HEK293 (cell line): ENCODE results near the gene TOMM40L.

ENCODE experiments used
- CTCF ChIA-PET: fragments of 350-600 bp; formaldehyde crosslinking; extraction: SDS; loops from one replicate; lab custom pipeline; 2021; ENCODE audit warnings: antibody characterized with exemption; lab: Yijun Ruan, JAX
- POLR2A ChIA-PET: fragments of 300-600 bp; formaldehyde crosslinking; extraction: SDS; loops from one replicate; lab custom pipeline; 2020; ENCODE audit warnings: antibody characterized with exemption, inconsistent platforms; lab: Yijun Ruan, JAX
- H3K27ac ChIP-seq: fragments of 200-500 bp; sonication (Bioruptor generic); 2 replicates; pipeline ENCODE4 v1.5.1; 2014; ENCODE audit warnings: low read depth, low read length, control low read depth, inconsistent platforms; ENCODE audit errors: extremely low read depth
- H3K36me3 ChIP-seq, 2 experiments: fragments of 200-500 bp in 1 of 2; sonication (Bioruptor generic) in 1 of 2; 1 replicate in 1 of 2; 2 replicates in 1 of 2; pipeline ENCODE4 v1.5.1; 2014 to 2017; ENCODE audit warnings: inconsistent platforms in 2 of 2, low read length in 2 of 2; ENCODE audit not compliant: control insufficient read depth in 2 of 2, insufficient read depth in 1 of 2
- H3K4me1 ChIP-seq: fragments of 200-500 bp; sonication (Bioruptor generic); 2 replicates; pipeline ENCODE4 v1.5.1; 2014; ENCODE audit warnings: mild to moderate bottlenecking, low read length, inconsistent platforms; ENCODE audit not compliant: control insufficient read depth, insufficient read depth
- H3K4me3 ChIP-seq: 2 replicates; pipeline ENCODE4 v1.5.1; 2011; ENCODE audit warnings: low read depth, mild to moderate bottlenecking, control low read depth, low read length, moderate library complexity
- H3K9me3 ChIP-seq: fragments of 200-500 bp; sonication (Bioruptor generic); 2 replicates; pipeline ENCODE4 v1.5.1; 2014; ENCODE audit warnings: low read depth, low read length, inconsistent platforms; ENCODE audit not compliant: control insufficient read depth, insufficient read depth
- GLI2 ChIP-seq: fragments of 450-650 bp; formaldehyde crosslinking; IDR thresholded peaks from 2 replicates; pipeline ENCODE4; 2017; ENCODE audit warnings: missing biosample characterization, missing genetic modification characterization, low read depth, borderline replicate concordance
- MYNN ChIP-seq: fragments of 450-650 bp; formaldehyde crosslinking; IDR thresholded peaks from 2 replicates; pipeline ENCODE4 v1.5.1; 2016; ENCODE audit warnings: missing biosample characterization, missing genetic modification characterization, borderline replicate concordance
- SCRT2 ChIP-seq: fragments of 450-650 bp; formaldehyde crosslinking; IDR thresholded peaks from 2 replicates; pipeline ENCODE4 v1.5.1; 2016; ENCODE audit warnings: missing biosample characterization, missing genetic modification characterization
- YY2 ChIP-seq: fragments of 450-650 bp; formaldehyde crosslinking; IDR thresholded peaks from 2 replicates; pipeline ENCODE4 v1.5.1; 2016; ENCODE audit warnings: missing biosample characterization, missing genetic modification characterization
- ZBTB1 ChIP-seq: fragments of 450-650 bp; formaldehyde crosslinking; IDR thresholded peaks from 2 replicates; pipeline ENCODE4 v1.5.1; 2016; ENCODE audit warnings: missing biosample characterization, missing genetic modification characterization
- ZBTB7A ChIP-seq: fragments of 450-650 bp; formaldehyde crosslinking; IDR thresholded peaks from 2 replicates; pipeline ENCODE4 v1.5.1; 2016; ENCODE audit warnings: low read depth, missing biosample characterization, missing genetic modification characterization
- ZFHX2 ChIP-seq: fragments of 450-650 bp; formaldehyde crosslinking; conservative IDR thresholded peaks from 2 replicates; pipeline ENCODE4 v1.5.1; 2016; ENCODE audit warnings: missing biosample characterization, missing genetic modification characterization
- ZNF148 ChIP-seq: fragments of 450-650 bp; formaldehyde crosslinking; IDR thresholded peaks from 2 replicates; pipeline ENCODE4 v1.5.0; 2017; ENCODE audit warnings: missing biosample characterization, missing genetic modification characterization, borderline replicate concordance
- ZNF19 ChIP-seq: fragments of 450-650 bp; formaldehyde crosslinking; IDR thresholded peaks from 2 replicates; pipeline ENCODE4; 2016; ENCODE audit warnings: missing biosample characterization, missing genetic modification characterization, low read depth
- ZNF202 ChIP-seq: fragments of 450-650 bp; formaldehyde crosslinking; IDR thresholded peaks from 2 replicates; pipeline ENCODE4 v1.5.1; 2016; ENCODE audit warnings: missing biosample characterization, missing genetic modification characterization, borderline replicate concordance
- ZNF266 ChIP-seq: fragments of 450-650 bp; formaldehyde crosslinking; IDR thresholded peaks from 2 replicates; pipeline ENCODE4 v1.5.1; 2016; ENCODE audit warnings: missing biosample characterization, missing genetic modification characterization, low read depth
- ZNF404 ChIP-seq: fragments of 450-650 bp; formaldehyde crosslinking; IDR thresholded peaks from 2 replicates; pipeline ENCODE4 v1.5.1; 2017; ENCODE audit warnings: missing biosample characterization, missing genetic modification characterization
- ZNF433 ChIP-seq: fragments of 450-650 bp; formaldehyde crosslinking; IDR thresholded peaks from 2 replicates; pipeline ENCODE4 v1.5.1; 2016; ENCODE audit warnings: missing biosample characterization, missing genetic modification characterization, low read depth
- ZNF488 ChIP-seq: fragments of 450-650 bp; formaldehyde crosslinking; IDR thresholded peaks from 2 replicates; pipeline ENCODE4 v1.5.1; 2016; ENCODE audit warnings: missing biosample characterization, missing genetic modification characterization
- ZNF514 ChIP-seq: fragments of 450-650 bp; formaldehyde crosslinking; IDR thresholded peaks from 2 replicates; pipeline ENCODE4 v1.5.1; 2016; ENCODE audit warnings: missing biosample characterization, missing genetic modification characterization
- ZNF596 ChIP-seq: fragments of 450-650 bp; IDR thresholded peaks from 2 replicates; pipeline ENCODE4 v1.5.0; 2018; ENCODE audit warnings: missing biosample characterization, mild to moderate bottlenecking, missing genetic modification characterization, moderate library complexity
- ZNF600 ChIP-seq: fragments of 450-650 bp; formaldehyde crosslinking; IDR thresholded peaks from 2 replicates; pipeline ENCODE4 v1.5.1; 2016; ENCODE audit warnings: missing biosample characterization, missing genetic modification characterization
- ZNF660 ChIP-seq: fragments of 450-650 bp; IDR thresholded peaks from 2 replicates; pipeline ENCODE4 v1.5.1; 2018; ENCODE audit warnings: missing biosample characterization, mild to moderate bottlenecking, missing genetic modification characterization
- ZNF777 ChIP-seq: fragments of 450-650 bp; formaldehyde crosslinking; IDR thresholded peaks from 2 replicates; pipeline ENCODE4 v1.5.1; 2017; ENCODE audit warnings: missing biosample characterization, missing genetic modification characterization, borderline replicate concordance
- ZSCAN23 ChIP-seq: fragments of 450-650 bp; formaldehyde crosslinking; IDR thresholded peaks from 2 replicates; pipeline ENCODE4 v1.5.1; 2016; ENCODE audit warnings: missing biosample characterization, missing genetic modification characterization
- TF ChIP-seq, protein P1 (sequence below): fragments of 450-650 bp; formaldehyde crosslinking; optimal IDR thresholded peaks from 2 replicates; pipeline ENCODE3; 2016; ENCODE audit warnings: missing biosample characterization, mild to moderate bottlenecking, missing genetic modification characterization
- TF ChIP-seq, protein P2 (sequence below): fragments of 450-650 bp; formaldehyde crosslinking; IDR thresholded peaks from 2 replicates; pipeline ENCODE4 v1.5.1; 2017; ENCODE audit warnings: missing biosample characterization, missing genetic modification characterization
- TF ChIP-seq, protein P3 (sequence below): fragments of 450-650 bp; formaldehyde crosslinking; IDR thresholded peaks from 2 replicates; pipeline ENCODE4 v1.5.1; 2016; ENCODE audit warnings: missing biosample characterization, missing genetic modification characterization

Gene TOMM40L

GRCh38 chr1:161190962-161191521 is 34.8 kb upstream of the TOMM40L start:
- POLR2A ChIA-PET, result interaction anchor here (0.6 to 1.3 kb wide), 5 partner anchors 11 to 199 kb away, joined by 3 to 4 read pairs (median 3); partner anchors contain the start of genes NDUFS2 and PPOX

DNA sequence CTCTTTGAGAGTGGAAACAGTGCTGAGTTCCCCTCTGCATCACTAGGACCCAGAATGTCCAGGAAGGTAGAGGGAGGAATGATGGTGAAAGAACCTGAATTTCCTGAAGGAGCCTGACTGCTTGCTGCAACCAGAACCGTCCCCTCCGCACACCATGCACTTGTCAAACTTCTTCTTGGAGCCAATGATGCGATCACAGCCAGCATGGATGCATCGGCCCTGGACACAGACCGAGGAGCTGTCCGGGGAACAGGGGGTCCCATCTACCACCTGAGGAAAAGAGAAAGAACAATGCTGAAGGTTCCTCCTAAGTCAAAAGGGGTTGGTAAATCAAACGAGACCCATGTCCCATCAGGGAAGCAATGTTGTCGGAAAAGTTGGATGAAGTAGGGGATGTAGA is 33.9 kb upstream of the TOMM40L start:
- no peaks in the 10 kb centered on the region for H3K36me3 ChIP-seq
- no peaks in the 10 kb centered on the region for H3K9me3 ChIP-seq
- H3K27ac ChIP-seq, result no peak overlapping the region
- CTCF ChIA-PET, result interaction anchor here (0.6 to 4.5 kb wide), 33 partner anchors 9 to 655 kb away, joined by 3 to 45 read pairs (median 5); partner anchors contain the start of genes APOA2, NDUFS2, PPOX and TOMM40L
- POLR2A ChIA-PET, result interaction anchor here (0.6 to 1.3 kb wide), 3 partner anchors 10 to 26 kb away, joined by 3 to 4 read pairs (median 3); partner anchors contain the start of genes NDUFS2 and PPOX
- no peak overlapping the region for H3K4me3 ChIP-seq
- no peak for TF ChIP-seq ZBTB1 (tag by site-specific recombination)
- TF ChIP-seq ZSCAN23, result no peak
- TF ChIP-seq, protein P1, sequence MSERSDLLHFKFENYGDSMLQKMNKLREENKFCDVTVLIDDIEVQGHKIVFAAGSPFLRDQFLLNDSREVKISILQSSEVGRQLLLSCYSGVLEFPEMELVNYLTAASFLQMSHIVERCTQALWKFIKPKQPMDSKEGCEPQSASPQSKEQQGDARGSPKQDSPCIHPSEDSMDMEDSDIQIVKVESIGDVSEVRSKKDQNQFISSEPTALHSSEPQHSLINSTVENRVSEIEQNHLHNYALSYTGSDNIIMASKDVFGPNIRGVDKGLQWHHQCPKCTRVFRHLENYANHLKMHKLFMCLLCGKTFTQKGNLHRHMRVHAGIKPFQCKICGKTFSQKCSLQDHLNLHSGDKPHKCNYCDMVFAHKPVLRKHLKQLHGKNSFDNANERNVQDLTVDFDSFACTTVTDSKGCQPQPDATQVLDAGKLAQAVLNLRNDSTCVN (tag by site-specific recombination), result no peak
- TF ChIP-seq, protein P2, sequence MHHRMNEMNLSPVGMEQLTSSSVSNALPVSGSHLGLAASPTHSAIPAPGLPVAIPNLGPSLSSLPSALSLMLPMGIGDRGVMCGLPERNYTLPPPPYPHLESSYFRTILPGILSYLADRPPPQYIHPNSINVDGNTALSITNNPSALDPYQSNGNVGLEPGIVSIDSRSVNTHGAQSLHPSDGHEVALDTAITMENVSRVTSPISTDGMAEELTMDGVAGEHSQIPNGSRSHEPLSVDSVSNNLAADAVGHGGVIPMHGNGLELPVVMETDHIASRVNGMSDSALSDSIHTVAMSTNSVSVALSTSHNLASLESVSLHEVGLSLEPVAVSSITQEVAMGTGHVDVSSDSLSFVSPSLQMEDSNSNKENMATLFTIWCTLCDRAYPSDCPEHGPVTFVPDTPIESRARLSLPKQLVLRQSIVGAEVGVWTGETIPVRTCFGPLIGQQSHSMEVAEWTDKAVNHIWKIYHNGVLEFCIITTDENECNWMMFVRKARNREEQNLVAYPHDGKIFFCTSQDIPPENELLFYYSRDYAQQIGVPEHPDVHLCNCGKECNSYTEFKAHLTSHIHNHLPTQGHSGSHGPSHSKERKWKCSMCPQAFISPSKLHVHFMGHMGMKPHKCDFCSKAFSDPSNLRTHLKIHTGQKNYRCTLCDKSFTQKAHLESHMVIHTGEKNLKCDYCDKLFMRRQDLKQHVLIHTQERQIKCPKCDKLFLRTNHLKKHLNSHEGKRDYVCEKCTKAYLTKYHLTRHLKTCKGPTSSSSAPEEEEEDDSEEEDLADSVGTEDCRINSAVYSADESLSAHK (tag by site-specific recombination), result no peak
- no peak for TF ChIP-seq GLI2 (tag by site-specific recombination)
- TF ChIP-seq MYNN (tag by site-specific recombination), result no peak
- no peak for TF ChIP-seq ZNF148 (tag by site-specific recombination)
- no peak for TF ChIP-seq ZNF266 (tag by site-specific recombination)
- no peak for TF ChIP-seq ZNF404 (tag by site-specific recombination)
- no peak for TF ChIP-seq ZNF19
- no peak for TF ChIP-seq ZNF596 (tag by site-specific recombination)
- no peak for TF ChIP-seq ZFHX2 (tag by site-specific recombination)
- no peak for TF ChIP-seq ZNF600 (tag by site-specific recombination)
- TF ChIP-seq, protein P3, sequence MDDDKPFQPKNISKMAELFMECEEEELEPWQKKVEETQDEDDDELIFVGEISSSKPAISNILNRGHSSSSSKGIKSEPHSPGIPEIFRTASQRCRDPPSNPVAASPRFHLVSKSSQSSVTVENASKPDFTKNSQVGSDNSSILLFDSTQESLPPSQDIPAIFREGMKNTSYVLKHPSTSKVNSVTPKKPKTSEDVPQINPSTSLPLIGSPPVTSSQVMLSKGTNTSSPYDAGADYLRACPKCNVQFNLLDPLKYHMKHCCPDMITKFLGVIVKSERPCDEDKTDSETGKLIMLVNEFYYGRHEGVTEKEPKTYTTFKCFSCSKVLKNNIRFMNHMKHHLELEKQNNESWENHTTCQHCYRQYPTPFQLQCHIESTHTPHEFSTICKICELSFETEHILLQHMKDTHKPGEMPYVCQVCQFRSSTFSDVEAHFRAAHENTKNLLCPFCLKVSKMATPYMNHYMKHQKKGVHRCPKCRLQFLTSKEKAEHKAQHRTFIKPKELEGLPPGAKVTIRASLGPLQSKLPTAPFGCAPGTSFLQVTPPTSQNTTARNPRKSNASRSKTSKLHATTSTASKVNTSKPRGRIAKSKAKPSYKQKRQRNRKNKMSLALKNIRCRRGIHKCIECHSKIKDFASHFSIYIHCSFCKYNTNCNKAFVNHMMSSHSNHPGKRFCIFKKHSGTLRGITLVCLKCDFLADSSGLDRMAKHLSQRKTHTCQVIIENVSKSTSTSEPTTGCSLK (tag by site-specific recombination), result no peak
- no peak for TF ChIP-seq ZNF433
- TF ChIP-seq ZBTB7A (tag by site-specific recombination), result no peak
- TF ChIP-seq ZNF777 (tag by site-specific recombination), result no peak
- no peak for TF ChIP-seq ZNF488 (tag by site-specific recombination)
- no peaks in the 10 kb centered on the region for H3K4me1 ChIP-seq

More at GRCh38 chr1:161190962-161191521, 34.8 kb upstream of the TOMM40L start:
- TF ChIP-seq ZNF202 (tag by site-specific recombination), result no peak
- TF ChIP-seq GLI2 (tag by site-specific recombination), result no peak
- no peak for TF ChIP-seq SCRT2 (tag by site-specific recombination)
- TF ChIP-seq ZNF660 (tag by site-specific recombination), result no peak
- TF ChIP-seq ZNF514 (tag by site-specific recombination), result no peak
- no peak for TF ChIP-seq ZNF488 (tag by site-specific recombination)
- TF ChIP-seq YY2 (tag by site-specific recombination), result no peak
- no peaks in the 10 kb centered on the region for H3K36me3 ChIP-seq
- no peak overlapping the region for H3K4me3 ChIP-seq
- CTCF ChIA-PET, result interaction anchor here (0.7 to 4.5 kb wide), 17 partner anchors 9 to 251 kb away, joined by 3 to 45 read pairs (median 10); partner anchors contain the start of genes APOA2, NDUFS2, PPOX and TOMM40L
- no peaks in the 10 kb centered on the region for H3K4me1 ChIP-seq
- H3K9me3 ChIP-seq, result no peaks in the 10 kb centered on the region
- no peak overlapping the region for H3K27ac ChIP-seq
